ENCODE measurements around the gene USP54. TPM values are rescaled to one million over a fixed set of nuclear protein-coding genes. Genes with fewer than 3 reads are reported as not detected.
"Not testable (repeated sequence)": the region's sequence is repeated elsewhere in the genome, so short reads cannot be mapped to it uniquely, and the experiment has no call there.

The USP54 gene
- total RNA-seq, 1 donor from 2014 or later = 9.4 TPM

DNA sequence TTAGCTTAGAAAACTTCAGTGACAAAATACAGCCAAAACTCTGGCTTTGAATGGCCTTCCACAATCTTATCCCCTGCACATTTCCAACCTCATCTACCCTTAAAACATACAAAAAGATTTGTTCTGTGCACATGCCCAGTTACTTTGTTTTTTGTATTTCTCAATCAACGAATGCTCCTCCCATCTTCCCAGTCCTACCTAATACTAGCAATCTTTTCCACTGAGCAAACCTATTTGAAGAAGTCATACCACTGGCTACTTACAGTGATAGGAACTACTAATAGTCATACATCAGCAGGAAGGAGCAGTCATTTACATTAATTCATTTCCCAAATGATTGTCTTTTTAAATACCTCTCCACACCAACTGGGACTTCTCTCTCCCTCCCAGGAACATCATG, 2.5 kb downstream of the USP54 start:
- DNase-seq (ENCODE audit: extremely low spot score, unreplicated experiment) = no peak
- H3K4me3 Mint-ChIP-seq (ENCODE audit: unreplicated experiment) = no peak overlapping the region
- no peaks in the 10 kb centered on the region for H3K36me3 Mint-ChIP-seq (ENCODE audit: unreplicated experiment)
- peaks cover 7% of the 10 kb centered on the region for H3K9me3 Mint-ChIP-seq (ENCODE audit: unreplicated experiment)
- no peak overlapping the region for H3K27ac Mint-ChIP-seq (ENCODE audit: unreplicated experiment)
- TF ChIP-seq, protein P1, sequence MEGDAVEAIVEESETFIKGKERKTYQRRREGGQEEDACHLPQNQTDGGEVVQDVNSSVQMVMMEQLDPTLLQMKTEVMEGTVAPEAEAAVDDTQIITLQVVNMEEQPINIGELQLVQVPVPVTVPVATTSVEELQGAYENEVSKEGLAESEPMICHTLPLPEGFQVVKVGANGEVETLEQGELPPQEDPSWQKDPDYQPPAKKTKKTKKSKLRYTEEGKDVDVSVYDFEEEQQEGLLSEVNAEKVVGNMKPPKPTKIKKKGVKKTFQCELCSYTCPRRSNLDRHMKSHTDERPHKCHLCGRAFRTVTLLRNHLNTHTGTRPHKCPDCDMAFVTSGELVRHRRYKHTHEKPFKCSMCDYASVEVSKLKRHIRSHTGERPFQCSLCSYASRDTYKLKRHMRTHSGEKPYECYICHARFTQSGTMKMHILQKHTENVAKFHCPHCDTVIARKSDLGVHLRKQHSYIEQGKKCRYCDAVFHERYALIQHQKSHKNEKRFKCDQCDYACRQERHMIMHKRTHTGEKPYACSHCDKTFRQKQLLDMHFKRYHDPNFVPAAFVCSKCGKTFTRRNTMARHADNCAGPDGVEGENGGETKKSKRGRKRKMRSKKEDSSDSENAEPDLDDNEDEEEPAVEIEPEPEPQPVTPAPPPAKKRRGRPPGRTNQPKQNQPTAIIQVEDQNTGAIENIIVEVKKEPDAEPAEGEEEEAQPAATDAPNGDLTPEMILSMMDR (IDR thresholded peaks at IDR 0.05) = no peak
- H3K27me3 Mint-ChIP-seq (ENCODE audit: unreplicated experiment) = no peaks in the 10 kb centered on the region
- peaks cover 20% of the 10 kb centered on the region for H3K4me1 Mint-ChIP-seq (ENCODE audit: unreplicated experiment)

DNA sequence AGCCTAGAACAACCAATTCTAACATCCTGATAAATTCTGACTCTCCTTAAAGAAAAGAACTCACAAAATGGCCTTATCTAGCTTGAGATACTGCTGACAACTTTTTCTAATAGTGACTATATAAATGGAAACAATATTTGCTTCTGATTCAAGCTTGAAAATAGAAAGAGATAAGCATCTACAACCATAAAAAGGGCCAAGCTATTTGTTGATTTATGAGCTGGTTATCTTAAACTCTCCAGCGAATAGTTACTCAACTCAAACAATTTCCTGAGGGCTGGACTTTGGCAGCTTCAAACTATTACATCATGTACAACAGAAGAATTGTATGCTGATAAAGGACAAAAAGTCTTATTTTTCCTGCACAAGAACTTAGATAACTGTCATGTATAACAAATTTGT, 4.6 kb downstream of the USP54 start:
- no peak for DNase-seq (ENCODE audit: extremely low spot score, unreplicated experiment)
- TF ChIP-seq, protein P1 (IDR thresholded peaks at IDR 0.05) = no peak
- H3K27ac Mint-ChIP-seq (ENCODE audit: unreplicated experiment) = peak overlapping the region; percentile 1
- H3K4me3 Mint-ChIP-seq (ENCODE audit: unreplicated experiment) = no peak overlapping the region
- no peaks in the 10 kb centered on the region for H3K27me3 Mint-ChIP-seq (ENCODE audit: unreplicated experiment)
- H3K4me1 Mint-ChIP-seq (ENCODE audit: unreplicated experiment) = peaks cover 15% of the 10 kb centered on the region
- H3K9me3 Mint-ChIP-seq (ENCODE audit: unreplicated experiment) = peaks cover 7% of the 10 kb centered on the region
- H3K36me3 Mint-ChIP-seq (ENCODE audit: unreplicated experiment) = no peaks in the 10 kb centered on the region

DNA sequence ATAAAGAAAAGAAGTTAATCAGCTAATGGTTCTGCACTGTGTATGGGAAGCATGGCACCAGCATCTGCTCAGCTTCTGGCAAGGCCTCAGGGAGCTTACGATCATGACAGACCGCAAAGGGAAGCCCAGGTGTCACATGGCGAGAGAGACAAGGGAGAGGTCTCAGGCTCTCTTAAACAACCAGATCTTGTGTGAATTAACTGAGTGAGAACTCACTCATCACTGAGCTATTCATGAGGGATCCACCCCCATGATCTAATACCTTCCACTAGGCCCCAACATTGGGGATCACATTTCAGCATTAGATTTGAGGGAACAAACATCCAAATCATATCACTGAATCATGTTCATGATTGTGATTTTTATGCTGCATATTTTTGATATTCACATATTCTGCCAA, 5.8 kb downstream of the USP54 start:
- H3K27ac Mint-ChIP-seq (ENCODE audit: unreplicated experiment) = no peak overlapping the region
- TF ChIP-seq, protein P1 (IDR thresholded peaks at IDR 0.05) = no peak
- DNase-seq (ENCODE audit: extremely low spot score, unreplicated experiment) = no peak
- H3K9me3 Mint-ChIP-seq (ENCODE audit: unreplicated experiment) = peaks cover 7% of the 10 kb centered on the region
- H3K4me1 Mint-ChIP-seq (ENCODE audit: unreplicated experiment) = peaks cover 9% of the 10 kb centered on the region
- no peaks in the 10 kb centered on the region for H3K27me3 Mint-ChIP-seq (ENCODE audit: unreplicated experiment)
- H3K4me3 Mint-ChIP-seq (ENCODE audit: unreplicated experiment) = no peak overlapping the region
- no peaks in the 10 kb centered on the region for H3K36me3 Mint-ChIP-seq (ENCODE audit: unreplicated experiment)

DNA sequence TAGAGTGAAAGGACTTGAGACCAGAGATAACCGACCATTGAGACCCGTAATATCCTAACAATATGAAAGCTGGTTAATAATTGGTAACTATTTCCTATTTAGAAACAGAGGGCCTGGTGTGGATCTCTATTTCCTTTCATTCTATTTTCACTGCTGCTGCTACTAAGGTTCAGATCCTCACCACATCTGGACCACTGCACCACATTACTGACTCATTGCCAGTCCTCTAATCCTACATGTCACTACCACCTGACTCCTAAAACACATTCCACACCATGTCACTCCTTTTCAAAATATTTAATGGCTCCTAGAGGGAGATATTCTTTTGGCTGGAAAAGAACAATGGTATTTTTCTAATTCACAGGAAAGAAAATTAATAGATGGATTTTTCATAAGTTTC, 6.4 kb downstream of the USP54 start:
- Mint-ChIP-seq H3K36me3 (ENCODE audit: unreplicated experiment) (no peaks in the 10 kb centered on the region), H3K4me3 (ENCODE audit: unreplicated experiment) (no peak overlapping the region), H3K27me3 (ENCODE audit: unreplicated experiment) (no peaks in the 10 kb centered on the region), H3K27ac (ENCODE audit: unreplicated experiment) (no peak overlapping the region), H3K4me1 (ENCODE audit: unreplicated experiment) (peaks cover 9% of the 10 kb centered on the region), H3K9me3 (ENCODE audit: unreplicated experiment) (peaks cover 7% of the 10 kb centered on the region)
- no peak for DNase-seq (ENCODE audit: extremely low spot score, unreplicated experiment)
- TF ChIP-seq, protein P1 (IDR thresholded peaks at IDR 0.05) = no peak

DNA sequence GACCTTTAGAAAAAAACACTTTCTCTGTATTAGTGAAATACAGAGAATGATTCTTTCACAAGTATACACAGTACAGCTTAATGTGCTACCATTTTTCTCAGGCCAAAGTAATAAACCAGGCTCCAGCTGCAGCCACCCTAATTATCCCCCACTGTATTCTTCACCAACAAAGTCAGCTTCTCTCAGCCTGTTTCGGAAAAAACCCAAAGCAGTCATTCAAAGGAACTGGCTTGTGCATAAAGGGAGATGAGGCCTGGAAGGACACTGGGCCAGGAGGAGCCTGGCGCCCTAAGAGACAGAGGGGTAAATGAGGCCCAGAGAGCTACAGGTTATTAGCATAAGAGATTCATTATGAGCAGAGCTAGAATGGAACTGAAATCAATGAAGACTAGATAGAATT, 9.2 kb downstream of the USP54 start:
- Mint-ChIP-seq H3K4me3 (ENCODE audit: unreplicated experiment) (no peak overlapping the region), H3K9me3 (ENCODE audit: unreplicated experiment) (peaks cover 7% of the 10 kb centered on the region), H3K4me1 (ENCODE audit: unreplicated experiment) (peaks cover 12% of the 10 kb centered on the region), H3K27ac (ENCODE audit: unreplicated experiment) (no peak overlapping the region), H3K36me3 (ENCODE audit: unreplicated experiment) (no peaks in the 10 kb centered on the region), H3K27me3 (ENCODE audit: unreplicated experiment) (no peaks in the 10 kb centered on the region)
- TF ChIP-seq, protein P1 (IDR thresholded peaks at IDR 0.05) = no peak
- no peak for DNase-seq (ENCODE audit: extremely low spot score, unreplicated experiment)

DNA sequence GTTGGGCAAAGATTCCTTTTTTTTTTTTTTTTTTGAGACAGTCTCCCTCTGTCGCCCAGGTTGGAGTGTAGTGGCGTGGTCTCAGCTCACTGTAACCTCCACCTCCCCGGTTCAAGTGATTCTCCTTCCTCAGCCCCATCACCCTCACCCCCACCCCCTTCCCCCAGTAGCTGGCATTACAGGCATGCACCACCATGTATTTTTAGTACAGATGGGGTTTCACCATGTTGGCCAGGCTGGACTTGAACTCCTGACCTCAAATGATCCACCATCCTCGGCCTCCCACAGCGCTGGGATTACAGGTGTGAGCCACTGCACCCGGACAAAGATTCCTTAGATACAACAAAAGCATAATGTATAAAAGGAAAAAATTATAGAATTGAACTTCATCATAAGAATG, 12.2 kb downstream of the USP54 start:
- DNase-seq (ENCODE audit: extremely low spot score, unreplicated experiment); H3K4me3 Mint-ChIP-seq (ENCODE audit: unreplicated experiment); H3K27ac Mint-ChIP-seq (ENCODE audit: unreplicated experiment); H3K9me3 Mint-ChIP-seq (ENCODE audit: unreplicated experiment); H3K36me3 Mint-ChIP-seq (ENCODE audit: unreplicated experiment); H3K27me3 Mint-ChIP-seq (ENCODE audit: unreplicated experiment): not testable (repeated sequence)
- H3K4me1 Mint-ChIP-seq (ENCODE audit: unreplicated experiment) = peaks cover 17% of the 10 kb centered on the region

All from osteocyte (in vitro differentiated cells).